SK-N-SH treated with all-trans-retinoic acid at 6 μM for 48 hours (cell line): ENCODE data around the gene EP400.

Source experiments
- BACH2 ChIP-seq: fragments of 250-450 bp; sonication (Bioruptor Pico); IDR thresholded peaks from 2 replicates; pipeline ENCODE4 v1.9.0; 2021; ENCODE audit warnings: mild to moderate bottlenecking, borderline replicate concordance
- OSR1 ChIP-seq: fragments of 250-450 bp; sonication (Bioruptor Pico); IDR thresholded peaks from 2 replicates; pipeline ENCODE4 v1.8.0; 2022; ENCODE audit warnings: moderate library complexity, mild to moderate bottlenecking, inconsistent platforms
- RARB ChIP-seq: fragments of 250-450 bp; sonication (Bioruptor Pico); IDR thresholded peaks from 2 replicates; pipeline ENCODE4 v1.8.0; 2021; ENCODE audit warnings: mild to moderate bottlenecking, moderate library complexity
- TCF4 ChIP-seq: fragments of 250-450 bp; sonication (Bioruptor Pico); IDR thresholded peaks from 2 replicates; pipeline ENCODE4 v1.8.0; 2021; ENCODE audit warnings: mild to moderate bottlenecking, moderate library complexity, borderline replicate concordance
- TOX ChIP-seq: fragments of 250-450 bp; sonication (Bioruptor Pico); IDR thresholded peaks from 2 replicates; pipeline ENCODE4 v1.8.0; 2021; ENCODE audit warnings: mild to moderate bottlenecking, moderate library complexity, borderline replicate concordance
- TF ChIP-seq, protein P1 (sequence below): fragments of 250-450 bp; sonication (Bioruptor Pico); IDR thresholded peaks from 2 replicates; pipeline ENCODE4 v1.5.0; 2020; ENCODE audit warnings: mild to moderate bottlenecking, moderate library complexity
- TF ChIP-seq, protein P2 (sequence below): fragments of 250-450 bp; sonication (Bioruptor Pico); IDR thresholded peaks from 2 replicates; pipeline ENCODE4 v1.8.0; 2020; ENCODE audit warnings: mild to moderate bottlenecking, moderate library complexity, borderline replicate concordance
- TF ChIP-seq, protein P3 (sequence below): fragments of 250-450 bp; sonication (Bioruptor Pico); IDR thresholded peaks from 2 replicates; pipeline ENCODE4 v1.8.0; 2021; ENCODE audit warnings: low read depth, mild to moderate bottlenecking, moderate library complexity, borderline replicate concordance
- TF ChIP-seq, protein P4 (sequence below): fragments of 250-450 bp; sonication (Bioruptor Pico); IDR thresholded peaks from 2 replicates; pipeline ENCODE4 v1.5.1; 2021; ENCODE audit warnings: mild to moderate bottlenecking, moderate library complexity

DNA sequence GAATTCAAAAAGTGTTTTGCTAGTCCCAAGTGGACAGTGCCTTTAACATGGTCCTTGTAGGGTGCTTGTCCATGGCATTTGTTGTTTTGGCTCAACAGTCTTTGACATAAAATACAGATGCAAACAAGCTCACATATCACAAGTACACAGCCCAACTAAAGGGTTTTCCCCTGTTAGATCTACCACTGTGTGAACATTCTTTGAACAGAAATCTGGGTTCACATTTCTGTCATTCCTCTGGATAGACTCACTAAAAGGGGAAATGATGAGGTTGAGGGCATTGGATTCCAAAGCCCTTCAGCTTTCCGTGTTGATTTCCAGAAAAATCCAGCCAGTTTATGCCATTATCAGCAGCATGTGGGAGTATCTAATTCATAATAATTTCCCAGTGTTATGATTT lies 54.1 kb downstream of the EP400 start:
- TF ChIP-seq, protein P1, sequence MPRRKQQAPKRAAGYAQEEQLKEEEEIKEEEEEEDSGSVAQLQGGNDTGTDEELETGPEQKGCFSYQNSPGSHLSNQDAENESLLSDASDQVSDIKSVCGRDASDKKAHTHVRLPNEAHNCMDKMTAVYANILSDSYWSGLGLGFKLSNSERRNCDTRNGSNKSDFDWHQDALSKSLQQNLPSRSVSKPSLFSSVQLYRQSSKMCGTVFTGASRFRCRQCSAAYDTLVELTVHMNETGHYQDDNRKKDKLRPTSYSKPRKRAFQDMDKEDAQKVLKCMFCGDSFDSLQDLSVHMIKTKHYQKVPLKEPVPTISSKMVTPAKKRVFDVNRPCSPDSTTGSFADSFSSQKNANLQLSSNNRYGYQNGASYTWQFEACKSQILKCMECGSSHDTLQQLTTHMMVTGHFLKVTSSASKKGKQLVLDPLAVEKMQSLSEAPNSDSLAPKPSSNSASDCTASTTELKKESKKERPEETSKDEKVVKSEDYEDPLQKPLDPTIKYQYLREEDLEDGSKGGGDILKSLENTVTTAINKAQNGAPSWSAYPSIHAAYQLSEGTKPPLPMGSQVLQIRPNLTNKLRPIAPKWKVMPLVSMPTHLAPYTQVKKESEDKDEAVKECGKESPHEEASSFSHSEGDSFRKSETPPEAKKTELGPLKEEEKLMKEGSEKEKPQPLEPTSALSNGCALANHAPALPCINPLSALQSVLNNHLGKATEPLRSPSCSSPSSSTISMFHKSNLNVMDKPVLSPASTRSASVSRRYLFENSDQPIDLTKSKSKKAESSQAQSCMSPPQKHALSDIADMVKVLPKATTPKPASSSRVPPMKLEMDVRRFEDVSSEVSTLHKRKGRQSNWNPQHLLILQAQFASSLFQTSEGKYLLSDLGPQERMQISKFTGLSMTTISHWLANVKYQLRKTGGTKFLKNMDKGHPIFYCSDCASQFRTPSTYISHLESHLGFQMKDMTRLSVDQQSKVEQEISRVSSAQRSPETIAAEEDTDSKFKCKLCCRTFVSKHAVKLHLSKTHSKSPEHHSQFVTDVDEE (CRISPR knock-in tag), result no peak
- TF ChIP-seq TOX, result no peak
- TF ChIP-seq, protein P2, sequence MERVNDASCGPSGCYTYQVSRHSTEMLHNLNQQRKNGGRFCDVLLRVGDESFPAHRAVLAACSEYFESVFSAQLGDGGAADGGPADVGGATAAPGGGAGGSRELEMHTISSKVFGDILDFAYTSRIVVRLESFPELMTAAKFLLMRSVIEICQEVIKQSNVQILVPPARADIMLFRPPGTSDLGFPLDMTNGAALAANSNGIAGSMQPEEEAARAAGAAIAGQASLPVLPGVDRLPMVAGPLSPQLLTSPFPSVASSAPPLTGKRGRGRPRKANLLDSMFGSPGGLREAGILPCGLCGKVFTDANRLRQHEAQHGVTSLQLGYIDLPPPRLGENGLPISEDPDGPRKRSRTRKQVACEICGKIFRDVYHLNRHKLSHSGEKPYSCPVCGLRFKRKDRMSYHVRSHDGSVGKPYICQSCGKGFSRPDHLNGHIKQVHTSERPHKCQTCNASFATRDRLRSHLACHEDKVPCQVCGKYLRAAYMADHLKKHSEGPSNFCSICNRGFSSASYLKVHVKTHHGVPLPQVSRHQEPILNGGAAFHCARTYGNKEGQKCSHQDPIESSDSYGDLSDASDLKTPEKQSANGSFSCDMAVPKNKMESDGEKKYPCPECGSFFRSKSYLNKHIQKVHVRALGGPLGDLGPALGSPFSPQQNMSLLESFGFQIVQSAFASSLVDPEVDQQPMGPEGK (CRISPR knock-in tag), result no peak
- TF ChIP-seq, protein P3, sequence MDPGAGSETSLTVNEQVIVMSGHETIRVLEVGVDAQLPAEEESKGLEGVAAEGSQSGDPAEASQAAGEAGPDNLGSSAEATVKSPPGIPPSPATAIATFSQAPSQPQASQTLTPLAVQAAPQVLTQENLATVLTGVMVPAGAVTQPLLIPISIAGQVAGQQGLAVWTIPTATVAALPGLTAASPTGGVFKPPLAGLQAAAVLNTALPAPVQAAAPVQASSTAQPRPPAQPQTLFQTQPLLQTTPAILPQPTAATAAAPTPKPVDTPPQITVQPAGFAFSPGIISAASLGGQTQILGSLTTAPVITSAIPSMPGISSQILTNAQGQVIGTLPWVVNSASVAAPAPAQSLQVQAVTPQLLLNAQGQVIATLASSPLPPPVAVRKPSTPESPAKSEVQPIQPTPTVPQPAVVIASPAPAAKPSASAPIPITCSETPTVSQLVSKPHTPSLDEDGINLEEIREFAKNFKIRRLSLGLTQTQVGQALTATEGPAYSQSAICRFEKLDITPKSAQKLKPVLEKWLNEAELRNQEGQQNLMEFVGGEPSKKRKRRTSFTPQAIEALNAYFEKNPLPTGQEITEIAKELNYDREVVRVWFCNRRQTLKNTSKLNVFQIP (CRISPR knock-in tag), result no peak
- TF ChIP-seq, protein P4, sequence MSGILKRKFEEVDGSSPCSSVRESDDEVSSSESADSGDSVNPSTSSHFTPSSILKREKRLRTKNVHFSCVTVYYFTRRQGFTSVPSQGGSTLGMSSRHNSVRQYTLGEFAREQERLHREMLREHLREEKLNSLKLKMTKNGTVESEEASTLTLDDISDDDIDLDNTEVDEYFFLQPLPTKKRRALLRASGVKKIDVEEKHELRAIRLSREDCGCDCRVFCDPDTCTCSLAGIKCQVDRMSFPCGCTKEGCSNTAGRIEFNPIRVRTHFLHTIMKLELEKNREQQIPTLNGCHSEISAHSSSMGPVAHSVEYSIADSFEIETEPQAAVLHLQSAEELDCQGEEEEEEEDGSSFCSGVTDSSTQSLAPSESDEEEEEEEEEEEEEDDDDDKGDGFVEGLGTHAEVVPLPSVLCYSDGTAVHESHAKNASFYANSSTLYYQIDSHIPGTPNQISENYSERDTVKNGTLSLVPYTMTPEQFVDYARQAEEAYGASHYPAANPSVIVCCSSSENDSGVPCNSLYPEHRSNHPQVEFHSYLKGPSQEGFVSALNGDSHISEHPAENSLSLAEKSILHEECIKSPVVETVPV (CRISPR knock-in tag), result no peak
- TF ChIP-seq TCF4 (CRISPR knock-in tag), result no peak
- no peak for TF ChIP-seq OSR1 (CRISPR knock-in tag)
- TF ChIP-seq RARB (CRISPR knock-in tag), result no peak
- TF ChIP-seq BACH2 (CRISPR knock-in tag), result no peak
